ENCODE measurements around the gene NODAL. TPM values are rescaled to one million over a fixed set of nuclear protein-coding genes. Genes with fewer than 3 reads are reported as not detected.

The NODAL gene
- total RNA-seq, 2 experiments from 2014 or later: not detected

DNA sequence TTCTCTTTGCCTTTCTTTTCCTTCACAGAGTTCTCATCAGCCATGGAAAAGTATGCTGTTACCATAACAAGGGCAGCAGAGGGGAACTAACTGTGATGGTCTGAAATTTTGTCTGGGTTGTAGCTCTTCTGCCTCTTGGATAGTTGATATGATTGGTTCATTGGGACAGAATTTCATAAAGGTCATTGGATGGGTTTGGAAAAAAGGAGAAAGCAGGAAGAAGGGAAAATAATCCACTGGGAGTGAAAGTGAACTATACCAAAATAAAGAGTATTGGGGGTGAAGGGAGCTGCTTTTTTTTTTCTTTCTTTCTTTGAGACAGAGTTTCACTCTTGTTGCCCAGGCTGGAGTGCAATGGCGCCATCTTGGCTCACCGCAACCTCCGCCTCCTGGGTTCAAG, 31.7 kb downstream of the NODAL start:
- peaks cover 31% of the 10 kb centered on the region for H3K36me3 Mint-ChIP-seq (ENCODE audit: low read depth)
- no peaks in the 10 kb centered on the region for H3K9me3 Mint-ChIP-seq
- TF ChIP-seq, protein P1, sequence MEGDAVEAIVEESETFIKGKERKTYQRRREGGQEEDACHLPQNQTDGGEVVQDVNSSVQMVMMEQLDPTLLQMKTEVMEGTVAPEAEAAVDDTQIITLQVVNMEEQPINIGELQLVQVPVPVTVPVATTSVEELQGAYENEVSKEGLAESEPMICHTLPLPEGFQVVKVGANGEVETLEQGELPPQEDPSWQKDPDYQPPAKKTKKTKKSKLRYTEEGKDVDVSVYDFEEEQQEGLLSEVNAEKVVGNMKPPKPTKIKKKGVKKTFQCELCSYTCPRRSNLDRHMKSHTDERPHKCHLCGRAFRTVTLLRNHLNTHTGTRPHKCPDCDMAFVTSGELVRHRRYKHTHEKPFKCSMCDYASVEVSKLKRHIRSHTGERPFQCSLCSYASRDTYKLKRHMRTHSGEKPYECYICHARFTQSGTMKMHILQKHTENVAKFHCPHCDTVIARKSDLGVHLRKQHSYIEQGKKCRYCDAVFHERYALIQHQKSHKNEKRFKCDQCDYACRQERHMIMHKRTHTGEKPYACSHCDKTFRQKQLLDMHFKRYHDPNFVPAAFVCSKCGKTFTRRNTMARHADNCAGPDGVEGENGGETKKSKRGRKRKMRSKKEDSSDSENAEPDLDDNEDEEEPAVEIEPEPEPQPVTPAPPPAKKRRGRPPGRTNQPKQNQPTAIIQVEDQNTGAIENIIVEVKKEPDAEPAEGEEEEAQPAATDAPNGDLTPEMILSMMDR (IDR thresholded peaks at IDR 0.05): no peak
- H3K4me3 Mint-ChIP-seq: no peak overlapping the region
- no peak for DNase-seq
- peaks cover 59% of the 10 kb centered on the region for H3K4me1 Mint-ChIP-seq (ENCODE audit: low read depth)
- CTCF ChIA-PET: interaction anchor here (0.7 to 1.2 kb wide), 3 partner anchors 30 to 388 kb away, joined by 3 to 4 read pairs (median 3); no protein-coding TSS in a partner anchor
- no peak for ATAC-seq
- no peak overlapping the region for H3K27ac Mint-ChIP-seq
- POLR2A ChIA-PET: no interaction called here
- no peaks in the 10 kb centered on the region for H3K27me3 Mint-ChIP-seq
- intact Hi-C loops (cut with micrococcal nuclease): no loop called here

DNA sequence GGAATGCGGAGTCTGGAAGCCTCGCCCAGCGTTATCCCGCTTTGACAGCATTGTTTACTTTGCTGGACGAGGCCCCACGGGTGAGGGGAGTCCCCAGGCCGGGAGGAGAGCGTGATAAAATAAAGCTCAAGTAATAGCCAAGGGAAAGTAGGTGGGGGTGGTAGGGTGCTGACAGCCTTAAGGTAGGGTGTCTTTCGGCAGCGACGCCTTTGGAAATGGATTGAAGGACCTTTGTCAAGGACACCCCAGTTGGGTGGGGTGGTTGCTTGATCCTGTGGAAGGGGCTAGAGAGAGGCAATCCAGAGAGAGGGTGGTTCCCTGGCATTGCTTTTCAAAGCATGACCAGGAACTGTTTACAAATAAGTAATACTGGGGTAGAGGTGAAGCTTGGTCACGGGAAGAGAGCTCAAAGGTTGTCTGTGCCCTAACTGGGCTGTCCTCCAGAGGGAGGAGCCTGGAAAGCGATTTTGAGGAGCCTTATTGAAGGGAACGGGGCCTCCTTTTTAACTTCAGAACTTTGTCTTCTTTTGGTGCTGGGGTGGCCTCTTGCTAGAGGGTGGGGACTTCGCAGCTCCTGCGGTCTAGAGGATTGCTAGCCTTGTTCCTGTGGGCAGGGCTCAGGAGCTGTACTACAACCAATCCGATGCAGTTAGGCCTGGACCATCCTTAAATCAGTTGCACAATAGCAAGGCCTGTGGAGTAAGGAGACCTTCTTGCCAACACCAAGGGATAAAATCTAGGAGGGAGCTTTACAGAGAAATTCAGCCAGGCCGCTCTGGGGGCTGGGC, 36.2 kb downstream of the NODAL start:
- Mint-ChIP-seq H3K4me3 (peak overlapping the region; percentile 92), H3K27ac (peak overlapping the region; percentile 91), H3K9me3 (no peaks in the 10 kb centered on the region), H3K36me3 (ENCODE audit: low read depth) (peaks cover 24% of the 10 kb centered on the region), H3K4me1 (ENCODE audit: low read depth) (peaks cover 41% of the 10 kb centered on the region), H3K27me3 (no peaks in the 10 kb centered on the region)
- DNase-seq (peak; percentile 54), ATAC-seq (peak; percentile 34)
- CTCF ChIA-PET: interaction anchor here (1.0 to 5.3 kb wide), 14 partner anchors 9 to 259 kb away, joined by 3 to 29 read pairs (median 6); partner anchors contain the start of gene TYSND1
- intact Hi-C loops (cut with micrococcal nuclease): no loop called here
- POLR2A ChIA-PET: interaction anchor here (0.6 to 1.6 kb wide), 11 partner anchors 12 to 265 kb away, joined by 3 to 8 read pairs (median 3); partner anchors contain the start of genes LRRC20 and NODAL
- TF ChIP-seq, protein P1 (IDR thresholded peaks at IDR 0.05): no peak

DNA sequence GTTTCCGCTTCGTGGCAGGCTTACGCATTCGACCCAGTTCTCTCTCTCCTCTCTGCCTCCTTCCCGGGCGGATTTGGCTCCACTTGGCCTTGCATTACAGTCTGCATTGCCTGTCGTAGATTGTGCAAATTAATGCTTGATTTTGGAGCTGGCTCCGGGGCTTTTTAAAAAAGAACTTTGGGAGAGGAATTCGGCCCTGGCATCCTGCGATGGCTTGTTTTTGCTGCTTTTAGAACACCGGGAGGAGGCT, 36.8 kb downstream of the NODAL start:
- TF ChIP-seq, protein P1 (IDR thresholded peaks at IDR 0.05): no peak
- Mint-ChIP-seq H3K27ac (peak overlapping the region; percentile 91), H3K36me3 (ENCODE audit: low read depth) (peaks cover 22% of the 10 kb centered on the region), H3K4me1 (ENCODE audit: low read depth) (peaks cover 39% of the 10 kb centered on the region), H3K4me3 (peak overlapping the region; percentile 92), H3K27me3 (no peaks in the 10 kb centered on the region), H3K9me3 (no peaks in the 10 kb centered on the region)
- ATAC-seq: no peak
- intact Hi-C loops (cut with micrococcal nuclease): no loop called here
- DNase-seq: no peak
- CTCF ChIA-PET: interaction anchor here (1.0 to 5.3 kb wide), 12 partner anchors 9 to 259 kb away, joined by 3 to 29 read pairs (median 7); partner anchors contain the start of gene TYSND1
- POLR2A ChIA-PET: interaction anchor here (0.6 to 1.6 kb wide), 11 partner anchors 11 to 259 kb away, joined by 3 to 5 read pairs (median 3); partner anchors contain the start of genes LRRC20 and NODAL

DNA sequence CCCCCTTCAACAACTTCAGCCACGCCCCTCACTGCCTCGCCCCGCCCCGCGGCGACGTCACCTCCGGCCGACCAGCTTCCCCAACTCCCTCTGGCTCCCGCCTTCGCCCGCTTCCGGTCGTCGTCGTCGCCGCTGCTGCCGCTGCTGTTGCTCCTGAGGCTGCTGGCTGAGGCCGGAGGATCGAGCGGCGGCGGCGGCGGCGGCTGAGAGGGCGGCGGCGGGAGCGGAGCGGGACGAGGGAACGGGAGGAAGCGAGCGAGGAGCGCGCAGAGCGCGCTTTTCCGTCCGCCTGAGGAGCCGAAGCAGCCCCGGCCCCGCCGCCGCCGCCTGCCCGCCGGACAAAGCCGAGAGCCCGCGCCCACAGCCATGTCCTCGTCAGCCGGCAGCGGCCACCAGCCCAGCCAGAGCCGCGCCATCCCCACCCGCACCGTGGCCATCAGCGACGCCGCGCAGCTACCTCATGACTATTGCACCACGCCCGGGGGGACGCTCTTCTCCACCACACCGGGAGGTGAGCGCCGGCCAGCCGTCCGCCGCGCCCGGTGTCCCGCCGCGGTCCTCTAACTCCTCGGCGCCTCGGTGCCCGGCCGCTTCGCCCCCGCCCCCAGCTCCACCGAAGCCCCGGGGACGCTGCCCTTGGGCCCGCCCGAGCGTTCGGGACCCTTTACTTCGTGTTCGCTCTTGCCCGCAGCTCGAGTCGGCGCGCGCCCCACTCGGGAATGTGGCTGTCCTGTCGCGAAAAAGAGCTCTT, 37.3 kb downstream of the NODAL start, which contains the start of gene EIF4EBP2:
TSS of gene EIF4EBP2 (plus strand) at position 110 of the 751 bp plus-strand sequence. CDS start at position 367, 257 bp downstream.
- no peaks in the 10 kb centered on the region for H3K27me3 Mint-ChIP-seq
- TF ChIP-seq, protein P1 (IDR thresholded peaks at IDR 0.05): no peak
- DNase-seq (peak; percentile 98), ATAC-seq (peak; percentile 96)
- H3K9me3 Mint-ChIP-seq: no peaks in the 10 kb centered on the region
- peaks cover 36% of the 10 kb centered on the region for H3K4me1 Mint-ChIP-seq (ENCODE audit: low read depth)
- H3K36me3 Mint-ChIP-seq (ENCODE audit: low read depth): peaks cover 19% of the 10 kb centered on the region
- peak within 1 kb of the TSS; percentile 91 for H3K27ac Mint-ChIP-seq
- ChIA-PET CTCF (interaction anchor here (0.8 to 5.3 kb wide), 15 partner anchors 8 to 466 kb away, joined by 3 to 29 read pairs (median 5); partner anchors contain the start of genes PPA1 and TYSND1), POLR2A (interaction anchor here (0.9 to 1.6 kb wide), 12 partner anchors 11 to 259 kb away, joined by 3 to 5 read pairs (median 4); partner anchors contain the start of genes LRRC20, NODAL and SAR1A)
- peak within 1 kb of the TSS; percentile 92 for H3K4me3 Mint-ChIP-seq
- intact Hi-C loops (cut with micrococcal nuclease): no loop called here

All from activated CD8-positive, alpha-beta T cell treated with anti-CD3 and anti-CD28 coated beads for 36 hours (primary cell).